Ammon's horn (tissue), 1 donor: ENCODE results near the gene CHST3.
A peak's percentile ranks its signal among the peaks of the same experiment; 100 is the strongest.
"Not testable (repeated sequence)": the region's sequence is repeated elsewhere in the genome, so short reads cannot be mapped to it uniquely, and the experiment has no call there.

Experiments
- DNase-seq: peaks from one replicate; pipeline ENCODE4 v3.0.0-alpha.2; 2016; ENCODE audit warnings: low spot score

The CHST3 gene

GRCh38 chr10:71972746-71973695, 8.8 kb downstream of the CHST3 start:
- DNase-seq: no peak

GRCh38 chr10:71973777-71974488, 9.7 kb downstream of the CHST3 start:
- no peak for DNase-seq

GRCh38 chr10:71974489-71975021, 10.4 kb downstream of the CHST3 start:
- DNase-seq: no peak

- DNase-seq: peak; percentile 89
Observed at GRCh38 chr10:71975087-71975870, 11.1 kb downstream of the CHST3 start.

- no peak for DNase-seq
Observed at GRCh38 chr10:71975871-71976725, 11.9 kb downstream of the CHST3 start.

GRCh38 chr10:71977614-71977903, 13.4 kb downstream of the CHST3 start:
- not testable (repeated sequence) for DNase-seq

- DNase-seq: no peak
Observed at GRCh38 chr10:71978476-71978875, 14.3 kb downstream of the CHST3 start.

- DNase-seq: no peak
Observed at GRCh38 chr10:71978988-71979691, 14.9 kb downstream of the CHST3 start.

- DNase-seq: no peak
Observed at GRCh38 chr10:71979692-71980062, 15.5 kb downstream of the CHST3 start.

GRCh38 chr10:71980181-71981014, 16.2 kb downstream of the CHST3 start:
- no peak for DNase-seq

GRCh38 chr10:71981015-71981875, 17.1 kb downstream of the CHST3 start:
- DNase-seq: peak; percentile 98

- DNase-seq: no peak
Observed at GRCh38 chr10:71981876-71982230, 17.7 kb downstream of the CHST3 start.

- no peak for DNase-seq
Observed at GRCh38 chr10:71982269-71983178, 18.3 kb downstream of the CHST3 start.

GRCh38 chr10:71984126-71984808, 20.1 kb downstream of the CHST3 start:
- DNase-seq: no peak

GRCh38 chr10:71984809-71985388, 20.7 kb downstream of the CHST3 start:
- no peak for DNase-seq

GRCh38 chr10:71985542-71986250, 21.5 kb downstream of the CHST3 start:
- DNase-seq: no peak
